ENCODE measurements around the gene PLAAT3.
"Not testable (repeated sequence)": the region's sequence is repeated elsewhere in the genome, so short reads cannot be mapped to it uniquely, and the experiment has no call there.

DNA sequence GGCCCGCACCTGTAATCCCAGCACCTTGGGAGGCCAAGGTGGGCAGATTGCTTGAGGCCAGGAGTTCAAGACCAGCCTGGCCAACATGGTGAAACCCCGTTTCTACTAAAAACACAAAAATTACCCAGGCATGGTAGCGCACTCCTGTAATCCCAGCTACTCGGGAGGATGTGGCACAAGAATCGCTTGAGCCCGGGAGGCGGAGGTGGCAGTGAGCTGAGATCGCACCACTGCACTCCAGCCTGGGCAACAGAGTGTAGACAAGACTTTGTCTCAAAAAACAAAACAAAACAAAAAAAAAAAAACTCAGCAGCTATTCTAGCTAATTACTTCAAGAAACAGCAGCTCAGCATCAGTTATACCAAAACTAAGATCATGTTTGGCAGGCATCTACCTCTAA is 24.2 kb upstream of the PLAAT3 start:
- TF ChIP-seq, protein P1, sequence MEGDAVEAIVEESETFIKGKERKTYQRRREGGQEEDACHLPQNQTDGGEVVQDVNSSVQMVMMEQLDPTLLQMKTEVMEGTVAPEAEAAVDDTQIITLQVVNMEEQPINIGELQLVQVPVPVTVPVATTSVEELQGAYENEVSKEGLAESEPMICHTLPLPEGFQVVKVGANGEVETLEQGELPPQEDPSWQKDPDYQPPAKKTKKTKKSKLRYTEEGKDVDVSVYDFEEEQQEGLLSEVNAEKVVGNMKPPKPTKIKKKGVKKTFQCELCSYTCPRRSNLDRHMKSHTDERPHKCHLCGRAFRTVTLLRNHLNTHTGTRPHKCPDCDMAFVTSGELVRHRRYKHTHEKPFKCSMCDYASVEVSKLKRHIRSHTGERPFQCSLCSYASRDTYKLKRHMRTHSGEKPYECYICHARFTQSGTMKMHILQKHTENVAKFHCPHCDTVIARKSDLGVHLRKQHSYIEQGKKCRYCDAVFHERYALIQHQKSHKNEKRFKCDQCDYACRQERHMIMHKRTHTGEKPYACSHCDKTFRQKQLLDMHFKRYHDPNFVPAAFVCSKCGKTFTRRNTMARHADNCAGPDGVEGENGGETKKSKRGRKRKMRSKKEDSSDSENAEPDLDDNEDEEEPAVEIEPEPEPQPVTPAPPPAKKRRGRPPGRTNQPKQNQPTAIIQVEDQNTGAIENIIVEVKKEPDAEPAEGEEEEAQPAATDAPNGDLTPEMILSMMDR (IDR thresholded peaks at IDR 0.05), result not testable (repeated sequence)
- not testable (repeated sequence) for TF ChIP-seq POLR2AphosphoS5, POLR2A (IDR thresholded peaks at IDR 0.05)
